Measurements from ENCODE around the gene NAT14. TPM values are rescaled to one million over a fixed set of nuclear protein-coding genes. Genes with fewer than 3 reads are reported as not detected.

NAT14 gene
- total RNA-seq, 2 donors from 2014 or later = 3.4 to 3.8 TPM

DNA sequence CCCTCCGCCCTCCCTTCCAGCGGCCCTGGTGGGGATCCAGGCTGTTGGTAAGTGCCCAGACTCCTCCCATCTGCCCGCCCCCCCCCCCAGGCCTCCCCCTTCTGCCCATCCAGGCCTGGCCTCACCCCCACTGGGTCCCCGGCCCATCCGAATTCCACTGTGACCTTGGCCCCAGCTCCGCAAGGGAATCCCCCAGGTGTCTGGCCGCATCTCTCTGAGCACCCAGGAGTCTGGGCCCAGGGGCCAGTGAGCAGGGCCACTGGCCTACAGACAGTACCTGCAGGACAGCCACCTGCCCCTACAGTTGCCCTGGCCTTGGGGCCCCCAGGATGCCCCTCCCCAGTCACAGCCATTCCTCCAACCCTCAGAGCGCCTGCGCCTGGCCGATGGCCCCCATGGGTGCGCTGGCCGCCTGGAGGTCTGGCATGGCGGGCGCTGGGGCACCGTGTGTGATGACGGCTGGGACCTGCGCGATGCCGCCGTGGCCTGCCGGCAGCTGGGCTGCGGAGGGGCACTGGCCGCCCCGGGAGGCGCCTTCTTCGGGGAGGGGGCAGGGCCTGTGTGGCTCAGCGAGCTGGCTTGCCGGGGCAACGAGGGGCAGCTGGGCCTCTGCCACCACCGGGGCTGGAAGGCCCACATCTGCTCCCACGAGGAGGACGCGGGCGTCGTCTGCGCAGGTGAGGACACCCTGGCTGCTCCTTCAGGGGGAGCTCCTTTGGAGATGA lies 4.2 kb downstream of the NAT14 start:
- Histone ChIP-seq H3K27ac (peak overlapping the region in 1 of 2 donors; percentile 65), H3K4me3 (peak overlapping the region; percentile 63)
- no peak for ATAC-seq (ENCODE audit: insufficient number of reproducible peaks, low FRiP score, low read depth)

DNA sequence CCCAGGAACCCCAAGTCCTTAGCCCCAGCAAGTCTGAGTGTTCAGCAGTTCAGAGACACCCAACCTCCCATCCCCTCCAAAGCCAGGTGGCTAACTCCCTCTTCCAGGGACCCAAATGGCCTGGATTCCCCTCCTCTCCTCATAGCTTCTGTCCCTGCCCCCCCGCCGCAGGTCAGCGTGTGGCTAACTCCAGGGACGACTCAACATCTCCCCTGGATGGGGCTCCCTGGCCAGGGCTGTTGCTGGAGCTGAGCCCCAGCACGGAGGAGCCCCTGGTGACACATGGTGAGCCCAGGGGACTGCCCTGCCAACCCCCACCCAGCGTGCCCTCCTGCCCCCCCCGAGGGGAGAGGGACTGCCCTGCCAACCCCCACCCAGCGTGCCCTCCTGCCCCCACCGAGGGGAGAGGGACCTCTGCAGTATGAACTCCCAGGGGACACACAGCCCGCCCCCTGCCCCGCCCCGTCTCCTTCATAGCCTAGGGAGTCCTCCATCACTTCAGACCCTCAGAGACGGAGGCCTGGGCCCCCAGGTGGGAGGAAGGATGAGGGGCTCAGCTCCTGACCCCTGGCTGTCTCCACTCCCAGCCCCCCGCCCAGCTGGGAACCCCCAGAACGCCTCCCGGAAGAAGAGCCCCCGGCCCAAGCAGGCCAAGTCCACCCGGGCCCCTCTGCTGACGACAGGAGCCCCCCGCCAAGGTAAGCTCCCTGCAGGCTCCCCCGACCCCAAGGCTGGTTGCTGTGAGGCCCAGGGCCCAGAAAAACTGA lies 4.9 kb downstream of the NAT14 start:
- ATAC-seq (ENCODE audit: insufficient number of reproducible peaks, low FRiP score, low read depth) (no peak), DNase-seq (ENCODE audit: low spot score) (no peak)
- Histone ChIP-seq H3K27me3 (replicated peaks; ENCODE audit: insufficient read depth) (no peaks in the 10 kb centered on the region), H3K4me3 (peak overlapping the region; percentile 63), H3K36me3 (no peaks in the 10 kb centered on the region), H3K4me1 (ENCODE audit: control insufficient read depth in 1 of 2, low read depth in 2 of 2) (peaks cover 23 to 32% of the 10 kb centered on the region in 2 donors), H3K27ac (peak overlapping the region in 1 of 2 donors; percentile 65), H3K9me3 (no peaks in the 10 kb centered on the region)
- TF ChIP-seq, protein P1, sequence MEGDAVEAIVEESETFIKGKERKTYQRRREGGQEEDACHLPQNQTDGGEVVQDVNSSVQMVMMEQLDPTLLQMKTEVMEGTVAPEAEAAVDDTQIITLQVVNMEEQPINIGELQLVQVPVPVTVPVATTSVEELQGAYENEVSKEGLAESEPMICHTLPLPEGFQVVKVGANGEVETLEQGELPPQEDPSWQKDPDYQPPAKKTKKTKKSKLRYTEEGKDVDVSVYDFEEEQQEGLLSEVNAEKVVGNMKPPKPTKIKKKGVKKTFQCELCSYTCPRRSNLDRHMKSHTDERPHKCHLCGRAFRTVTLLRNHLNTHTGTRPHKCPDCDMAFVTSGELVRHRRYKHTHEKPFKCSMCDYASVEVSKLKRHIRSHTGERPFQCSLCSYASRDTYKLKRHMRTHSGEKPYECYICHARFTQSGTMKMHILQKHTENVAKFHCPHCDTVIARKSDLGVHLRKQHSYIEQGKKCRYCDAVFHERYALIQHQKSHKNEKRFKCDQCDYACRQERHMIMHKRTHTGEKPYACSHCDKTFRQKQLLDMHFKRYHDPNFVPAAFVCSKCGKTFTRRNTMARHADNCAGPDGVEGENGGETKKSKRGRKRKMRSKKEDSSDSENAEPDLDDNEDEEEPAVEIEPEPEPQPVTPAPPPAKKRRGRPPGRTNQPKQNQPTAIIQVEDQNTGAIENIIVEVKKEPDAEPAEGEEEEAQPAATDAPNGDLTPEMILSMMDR (IDR thresholded peaks at IDR 0.05) = no peak

More for the DNA sequence above, 4.2 kb downstream of the NAT14 start:
- H3K4me1 ChIP-seq (ENCODE audit: control insufficient read depth in 1 of 2, low read depth in 2 of 2) = peaks cover 29 to 39% of the 10 kb centered on the region in 2 donors
- H3K36me3 ChIP-seq = no peaks in the 10 kb centered on the region
- H3K27me3 ChIP-seq (replicated peaks; ENCODE audit: insufficient read depth) = no peaks in the 10 kb centered on the region
- no peak for DNase-seq (ENCODE audit: low spot score)
- H3K9me3 ChIP-seq = no peaks in the 10 kb centered on the region
- TF ChIP-seq, protein P1 (IDR thresholded peaks at IDR 0.05) = no peak

DNA sequence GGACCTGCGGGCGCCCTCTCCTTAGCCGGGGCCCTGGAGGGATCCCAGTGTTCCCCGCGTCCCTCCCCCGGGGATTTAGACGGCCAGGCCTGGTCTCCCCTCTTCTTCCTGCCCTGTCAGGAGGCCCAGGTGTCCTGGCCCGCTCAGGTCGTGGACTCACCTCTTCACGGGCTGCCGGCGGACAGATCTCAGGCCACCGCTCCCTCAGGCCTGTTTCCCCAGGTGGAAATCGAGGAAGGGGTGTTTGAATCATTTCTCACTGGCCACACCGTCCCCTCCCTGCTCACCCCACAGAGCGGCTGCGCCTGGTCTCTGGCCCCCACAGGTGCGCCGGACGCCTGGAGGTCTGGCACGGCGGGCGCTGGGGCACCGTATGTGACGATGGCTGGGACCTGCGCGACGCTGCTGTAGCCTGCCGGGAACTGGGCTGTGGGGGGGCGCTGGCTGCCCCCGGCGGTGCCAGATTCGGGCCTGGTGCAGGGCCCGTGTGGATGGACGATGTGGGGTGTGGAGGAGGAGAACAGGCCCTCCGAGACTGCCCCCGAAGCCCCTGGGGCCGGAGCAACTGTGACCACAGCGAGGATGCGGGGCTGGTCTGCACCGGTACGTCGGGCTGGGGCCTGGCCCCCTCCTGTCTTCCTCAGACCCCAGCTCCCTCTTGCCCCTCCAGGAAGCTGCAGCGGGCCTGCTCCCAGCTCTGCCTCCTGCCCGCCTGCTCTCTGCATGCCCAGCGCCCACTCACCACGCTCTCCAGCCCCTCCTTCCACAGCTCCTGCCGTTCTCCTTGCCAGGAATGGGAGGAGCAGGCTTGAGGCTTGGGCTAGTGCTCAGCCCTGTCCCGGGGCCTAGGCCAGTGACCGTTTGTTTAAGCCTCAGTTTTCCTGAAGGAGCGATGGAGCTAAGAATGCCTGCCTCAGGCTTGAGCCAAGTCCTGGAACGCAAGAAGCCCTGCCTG lies 5.8 kb downstream of the NAT14 start:
- H3K4me1 ChIP-seq (ENCODE audit: control insufficient read depth in 1 of 2, low read depth in 2 of 2) = peaks cover 16 to 25% of the 10 kb centered on the region in 2 donors
- no peak for ATAC-seq (ENCODE audit: insufficient number of reproducible peaks, low FRiP score, low read depth)
- TF ChIP-seq, protein P1 (IDR thresholded peaks at IDR 0.05) = no peak

DNA sequence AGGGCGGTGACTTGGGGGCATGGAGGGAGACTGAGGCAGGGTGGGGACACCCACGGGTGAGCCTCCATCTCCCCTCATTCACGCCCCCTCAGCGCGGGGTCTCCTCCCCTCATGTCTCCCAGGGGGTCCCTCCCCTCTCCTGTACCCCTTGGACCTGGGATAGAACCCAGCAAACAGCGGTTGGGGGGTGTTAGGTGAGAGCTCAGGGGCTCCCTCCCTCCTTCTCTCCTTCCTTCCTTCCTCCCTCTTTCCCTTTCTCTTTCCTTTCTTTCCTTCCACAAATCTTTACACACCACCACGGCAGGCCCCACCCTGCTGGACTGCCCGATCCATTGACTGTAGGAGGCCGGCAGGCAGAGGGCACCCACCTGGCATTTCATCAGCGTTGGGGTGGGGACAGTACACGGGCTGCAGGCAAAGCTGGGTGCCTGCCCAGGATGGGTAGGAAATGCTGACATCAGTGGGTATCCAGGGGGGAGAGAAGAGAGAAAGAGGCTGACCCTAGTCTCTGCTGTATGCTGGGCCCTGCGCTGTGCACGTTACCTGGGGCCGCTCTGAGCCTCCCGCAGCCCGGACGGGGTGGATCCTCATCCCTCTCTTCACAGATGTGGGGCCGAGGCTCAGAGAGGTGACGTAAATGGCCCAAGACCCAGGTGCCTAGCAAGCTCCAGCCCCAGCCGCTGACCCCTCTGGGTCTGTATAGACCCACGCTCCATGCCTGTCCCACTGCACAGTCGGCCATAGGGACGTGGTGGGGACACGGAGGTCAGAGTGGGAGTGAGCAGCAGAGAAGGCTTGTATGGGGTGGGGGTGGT lies 6.8 kb downstream of the NAT14 start:
- TF ChIP-seq, protein P1 (IDR thresholded peaks at IDR 0.05) = no peak
- ATAC-seq (ENCODE audit: insufficient number of reproducible peaks, low FRiP score, low read depth) (no peak), DNase-seq (ENCODE audit: low spot score) (no peak)
- H3K4me3 ChIP-seq = no peak overlapping the region
- H3K27me3 ChIP-seq (replicated peaks; ENCODE audit: insufficient read depth) = no peaks in the 10 kb centered on the region
- peaks cover 10 to 17% of the 10 kb centered on the region in 2 donors for H3K4me1 ChIP-seq (ENCODE audit: control insufficient read depth in 1 of 2, low read depth in 2 of 2)
- H3K9me3 ChIP-seq = no peaks in the 10 kb centered on the region
- no peaks in the 10 kb centered on the region for H3K36me3 ChIP-seq
- H3K27ac ChIP-seq = no peak overlapping the region

More for the DNA sequence above, 5.8 kb downstream of the NAT14 start:
- no peak for DNase-seq (ENCODE audit: low spot score)
- no peaks in the 10 kb centered on the region for H3K9me3 ChIP-seq
- H3K27ac ChIP-seq = no peak overlapping the region
- no peaks in the 10 kb centered on the region for H3K27me3 ChIP-seq (replicated peaks; ENCODE audit: insufficient read depth)
- H3K4me3 ChIP-seq = no peak overlapping the region
- H3K36me3 ChIP-seq = no peaks in the 10 kb centered on the region
